Measurements from ENCODE around the gene GATAD2A. TPM values are rescaled to one million over a fixed set of nuclear protein-coding genes. Genes with fewer than 3 reads are reported as not detected.

GATAD2A gene
- total RNA-seq, 3 donors from 2014 or later, result 89.3 to 117 (median 107) TPM

GRCh38 chr19:19418555-19419260 lies 13.2 kb downstream of the GATAD2A start:
- no peak for DNase-seq
- no peak for TF ChIP-seq CTCF (IDR thresholded peaks at IDR 0.05)
- no peaks in the 10 kb centered on the region for H3K9me3 ChIP-seq
- ATAC-seq, result peak; percentile 17
- no peaks in the 10 kb centered on the region for H3K36me3 ChIP-seq (ENCODE audit: low read depth)
- H3K4me1 ChIP-seq (ENCODE audit: low read depth), result peaks cover 12% of the 10 kb centered on the region
- intact Hi-C loops (cut with DNase I, micrococcal nuclease), result no loop called here
- no peak overlapping the region for H3K4me3 ChIP-seq

GRCh38 chr19:19420570-19421298 lies 15.3 kb downstream of the GATAD2A start:
- no peak for ATAC-seq
- no peak for TF ChIP-seq CTCF (IDR thresholded peaks at IDR 0.05)
- Histone ChIP-seq H3K4me1 (ENCODE audit: low read depth) (peaks cover 12% of the 10 kb centered on the region), H3K9me3 (no peaks in the 10 kb centered on the region), H3K36me3 (ENCODE audit: low read depth) (no peaks in the 10 kb centered on the region), H3K4me3 (no peak overlapping the region)
- intact Hi-C loops (cut with DNase I, micrococcal nuclease), result no loop called here
- no peak for DNase-seq

- intact Hi-C loops (cut with DNase I, micrococcal nuclease), result no loop called here
- DNase-seq (no peak), ATAC-seq (no peak)
- no peaks in the 10 kb centered on the region for H3K9me3 ChIP-seq
- H3K4me3 ChIP-seq, result no peak overlapping the region
- H3K36me3 ChIP-seq (ENCODE audit: low read depth), result no peaks in the 10 kb centered on the region
- TF ChIP-seq CTCF (IDR thresholded peaks at IDR 0.05), result no peak
- H3K4me1 ChIP-seq (ENCODE audit: low read depth), result peaks cover 12% of the 10 kb centered on the region
Measured at GRCh38 chr19:19421299-19421696, 15.8 kb downstream of the GATAD2A start.

GRCh38 chr19:19422156-19422555 lies 16.7 kb downstream of the GATAD2A start:
- intact Hi-C loops (cut with DNase I, micrococcal nuclease), result no loop called here
- TF ChIP-seq CTCF (IDR thresholded peaks at IDR 0.05), result no peak
- H3K4me1 ChIP-seq (ENCODE audit: low read depth), result peaks cover 12% of the 10 kb centered on the region

GRCh38 chr19:19423322-19423721 lies 17.8 kb downstream of the GATAD2A start:
- intact Hi-C loops (cut with DNase I, micrococcal nuclease), result no loop called here
- Histone ChIP-seq H3K36me3 (ENCODE audit: low read depth) (no peaks in the 10 kb centered on the region), H3K4me3 (no peak overlapping the region), H3K4me1 (ENCODE audit: low read depth) (peaks cover 11% of the 10 kb centered on the region), H3K9me3 (no peaks in the 10 kb centered on the region)
- no peak for TF ChIP-seq CTCF (IDR thresholded peaks at IDR 0.05)
- ATAC-seq (no peak), DNase-seq (no peak)

More at GRCh38 chr19:19422156-19422555, 16.7 kb downstream of the GATAD2A start:
- H3K36me3 ChIP-seq (ENCODE audit: low read depth), result no peaks in the 10 kb centered on the region
- no peaks in the 10 kb centered on the region for H3K9me3 ChIP-seq
- ATAC-seq (no peak), DNase-seq (no peak)
- no peak overlapping the region for H3K4me3 ChIP-seq

All from mucosa of descending colon (tissue), 3 donors.